Prostate gland (tissue), 2 donors: ENCODE data around the gene SCN7A.

Experiments used
- POLR2A ChIP-seq: fragments of 450-650 bp; IDR thresholded peaks from one replicate; pipeline ENCODE4 v1.6.1; 2016; ENCODE audit warnings: antibody characterized with exemption, mild to moderate bottlenecking
- TF ChIP-seq, protein P1 (sequence below), 4 experiments: fragments of 200-600 bp in 2 of 4; fragments of 450-650 bp in 2 of 4; sonication (generic) in 2 of 4; IDR thresholded peaks; 1 replicate in 3 of 4; 2 replicates in 1 of 4; pipeline ENCODE4 v1.5.1; 2016 to 2019; ENCODE audit warnings: antibody characterized with exemption in 4 of 4, mild to moderate bottlenecking in 2 of 4, moderate library complexity in 2 of 4

DNA sequence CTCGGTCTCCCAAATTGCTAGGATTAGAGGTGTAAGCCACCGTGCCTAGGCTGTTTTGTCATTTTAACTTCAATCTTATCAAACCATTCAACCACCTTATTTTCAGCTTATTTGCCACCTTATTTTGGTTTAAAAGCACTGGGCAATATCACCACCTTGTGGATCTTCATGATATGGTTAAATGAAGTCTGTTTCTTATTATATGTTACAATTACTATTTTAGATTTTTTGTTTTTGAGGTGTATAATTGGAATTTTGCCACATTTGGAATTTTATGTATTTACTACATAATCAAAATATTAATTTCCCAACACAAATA lies 74.5 kb downstream of the SCN7A start:
- TF ChIP-seq, protein P1, sequence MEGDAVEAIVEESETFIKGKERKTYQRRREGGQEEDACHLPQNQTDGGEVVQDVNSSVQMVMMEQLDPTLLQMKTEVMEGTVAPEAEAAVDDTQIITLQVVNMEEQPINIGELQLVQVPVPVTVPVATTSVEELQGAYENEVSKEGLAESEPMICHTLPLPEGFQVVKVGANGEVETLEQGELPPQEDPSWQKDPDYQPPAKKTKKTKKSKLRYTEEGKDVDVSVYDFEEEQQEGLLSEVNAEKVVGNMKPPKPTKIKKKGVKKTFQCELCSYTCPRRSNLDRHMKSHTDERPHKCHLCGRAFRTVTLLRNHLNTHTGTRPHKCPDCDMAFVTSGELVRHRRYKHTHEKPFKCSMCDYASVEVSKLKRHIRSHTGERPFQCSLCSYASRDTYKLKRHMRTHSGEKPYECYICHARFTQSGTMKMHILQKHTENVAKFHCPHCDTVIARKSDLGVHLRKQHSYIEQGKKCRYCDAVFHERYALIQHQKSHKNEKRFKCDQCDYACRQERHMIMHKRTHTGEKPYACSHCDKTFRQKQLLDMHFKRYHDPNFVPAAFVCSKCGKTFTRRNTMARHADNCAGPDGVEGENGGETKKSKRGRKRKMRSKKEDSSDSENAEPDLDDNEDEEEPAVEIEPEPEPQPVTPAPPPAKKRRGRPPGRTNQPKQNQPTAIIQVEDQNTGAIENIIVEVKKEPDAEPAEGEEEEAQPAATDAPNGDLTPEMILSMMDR (IDR thresholded peaks at IDR 0.05), result peak in 1 of 4 experiments; percentile 16
- no peak for TF ChIP-seq POLR2A
